GM23338 (cell line): ENCODE measurements around the gene MYOT. TPM values are rescaled to one million over a fixed set of nuclear protein-coding genes. Genes with fewer than 3 reads are reported as not detected.

Experiments
- ATAC-seq: fragments of 200-7000 bp; cut with Tn5 transposase; 3 replicates; pipeline ENCODE4 v1.9.1; 2020
- DNase-seq: peaks from one replicate; pipeline ENCODE4 v3.0.0-alpha.2; 2015; ENCODE audit warnings: low spot score
- H2AFZ ChIP-seq: fragments of 200-600 bp; sonication (generic); 2 replicates; pipeline ENCODE4 v1.8.0; 2016; ENCODE audit warnings: antibody characterized with exemption, mild to moderate bottlenecking, moderate library complexity
- H3F3A ChIP-seq: fragments of 200-600 bp; sonication (generic); replicated peaks from 2 replicates; pipeline ENCODE4 v1.8.0; 2017; ENCODE audit warnings: antibody characterized with exemption, mixed run types, low read depth
- H3K27ac ChIP-seq: fragments of 200-600 bp; sonication (generic); 2 replicates; pipeline ENCODE4 v1.6.1; 2016; ENCODE audit warnings: low read depth
- H3K27me3 ChIP-seq: fragments of 200-600 bp; sonication (generic); 2 replicates; pipeline ENCODE4 v1.8.0; 2016; ENCODE audit warnings: mild to moderate bottlenecking, mixed run types, moderate library complexity; ENCODE audit not compliant: insufficient read depth
- H3K36me3 ChIP-seq: fragments of 200-600 bp; sonication (generic); 2 replicates; pipeline ENCODE4 v1.8.0; 2016; ENCODE audit warnings: mild to moderate bottlenecking; ENCODE audit not compliant: insufficient read depth
- H3K4me1 ChIP-seq: fragments of 200-600 bp; sonication (generic); 2 replicates; pipeline ENCODE4 v1.8.0; 2016; ENCODE audit warnings: mild to moderate bottlenecking, moderate library complexity; ENCODE audit not compliant: insufficient read depth
- H3K4me2 ChIP-seq: fragments of 200-600 bp; sonication (generic); 2 replicates; pipeline ENCODE4 v1.7.1; 2017; ENCODE audit warnings: mixed run types
- H3K4me3 ChIP-seq: fragments of 200-600 bp; sonication (generic); 2 replicates; pipeline ENCODE4 v1.6.1; 2016; ENCODE audit warnings: mixed run types
- H3K79me2 ChIP-seq: fragments of 200-600 bp; sonication (generic); replicated peaks from 2 replicates; pipeline ENCODE4 v1.8.0; 2017; ENCODE audit warnings: mild to moderate bottlenecking; ENCODE audit not compliant: insufficient read depth
- H3K9me2 ChIP-seq: fragments of 200-600 bp; sonication (generic); 2 replicates; pipeline ENCODE4 v1.8.0; 2017; ENCODE audit not compliant: insufficient read depth
- H4K20me1 ChIP-seq: fragments of 200-600 bp; sonication (generic); replicated peaks from 2 replicates; pipeline ENCODE4 v1.8.0; 2017; ENCODE audit warnings: mild to moderate bottlenecking; ENCODE audit not compliant: insufficient read depth
- H3K27ac Mint-ChIP-seq: 2 replicates; pipeline ENCODE4 v1.8.0; 2020; ENCODE audit warnings: inconsistent platforms, mild to moderate bottlenecking, moderate library complexity, mixed read lengths
- H3K27me3 Mint-ChIP-seq: 3 replicates; pipeline ENCODE4 v1.8.0; 2022; ENCODE audit warnings: low read depth, mild to moderate bottlenecking, moderate library complexity, mixed read lengths, inconsistent platforms; ENCODE audit not compliant: insufficient read depth, poor library complexity
- H3K36me3 Mint-ChIP-seq: 3 replicates; pipeline ENCODE4 v1.8.0; 2021; ENCODE audit warnings: low read depth, mild to moderate bottlenecking, inconsistent platforms, moderate library complexity, mixed read lengths
- H3K4me1 Mint-ChIP-seq: 3 replicates; pipeline ENCODE4 v1.8.0; 2020; ENCODE audit warnings: mild to moderate bottlenecking, inconsistent platforms, mixed read lengths
- H3K4me3 Mint-ChIP-seq: 3 replicates; pipeline ENCODE4 v1.8.0; 2021; ENCODE audit warnings: moderate library complexity, mild to moderate bottlenecking, inconsistent platforms, mixed read lengths
- H3K9me3 Mint-ChIP-seq: 3 replicates; pipeline ENCODE4 v1.8.0; 2020; ENCODE audit warnings: moderate library complexity, mild to moderate bottlenecking, inconsistent platforms, mixed read lengths
- CREB1 ChIP-seq: fragments of 250-450 bp; sonication (Bioruptor Pico); IDR thresholded peaks from 2 replicates; pipeline ENCODE4 v1.5.0; 2020; ENCODE audit warnings: low read depth, mild to moderate bottlenecking, moderate library complexity
- CTCF ChIP-seq, 2 experiments: fragments of 200-600 bp in 1 of 2; sonication (generic) in 1 of 2; conservative IDR thresholded peaks; 2 replicates each; pipeline versions ENCODE4 v1.5.1 to v1.6.1; 2016 to 2017; ENCODE audit warnings: antibody characterized with exemption in 2 of 2, low read depth in 2 of 2, mild to moderate bottlenecking in 2 of 2, moderate library complexity in 1 of 2
- ETS1 ChIP-seq: IDR thresholded peaks from 2 replicates; pipeline ENCODE4 v1.6.1; 2016; ENCODE audit warnings: antibody characterized with exemption
- EZH2 ChIP-seq: fragments of 200-600 bp; sonication (generic); IDR thresholded peaks from one replicate; pipeline ENCODE4 v1.8.0; 2017; ENCODE audit warnings: antibody characterized with exemption, mild to moderate bottlenecking, low read depth; ENCODE audit not compliant: unreplicated experiment
- EZH2phosphoT487 ChIP-seq: fragments of 200-600 bp; sonication (generic); IDR thresholded peaks from one replicate; pipeline ENCODE4 v1.8.1; 2018; ENCODE audit warnings: antibody characterized with exemption; ENCODE audit not compliant: unreplicated experiment
- JUNB ChIP-seq: IDR thresholded peaks from one replicate; pipeline ENCODE4 v1.6.1; 2016; ENCODE audit warnings: antibody characterized with exemption; ENCODE audit not compliant: unreplicated experiment
- NANOG ChIP-seq: IDR thresholded peaks from 2 replicates; pipeline ENCODE4 v1.6.1; 2016; ENCODE audit warnings: antibody characterized with exemption, borderline replicate concordance
- POLR2AphosphoS5 ChIP-seq: IDR thresholded peaks from 2 replicates; pipeline ENCODE4 v1.6.1; 2016; ENCODE audit warnings: antibody characterized with exemption, low read depth
- REST ChIP-seq: IDR thresholded peaks from one replicate; pipeline ENCODE4 v1.6.1; 2018; ENCODE audit warnings: antibody characterized with exemption; ENCODE audit not compliant: unreplicated experiment
- STAT1 ChIP-seq: IDR thresholded peaks from one replicate; pipeline ENCODE4 v1.6.1; 2016; ENCODE audit warnings: antibody characterized with exemption; ENCODE audit not compliant: unreplicated experiment
- ZNF114 ChIP-seq: fragments of 250-450 bp; sonication (Bioruptor Pico); IDR thresholded peaks from 2 replicates; pipeline ENCODE4 v1.5.0; 2020; ENCODE audit warnings: mild to moderate bottlenecking, moderate library complexity
- ZNF331 ChIP-seq: fragments of 250-450 bp; sonication (Bioruptor Pico); IDR thresholded peaks from 2 replicates; pipeline ENCODE4 v1.5.0; 2020; ENCODE audit warnings: low read depth, mild to moderate bottlenecking, moderate library complexity
- ZNF462 ChIP-seq: fragments of 250-450 bp; sonication (Bioruptor Pico); IDR thresholded peaks from 2 replicates; pipeline ENCODE4 v1.5.0; 2020; ENCODE audit warnings: mild to moderate bottlenecking, moderate library complexity
- polyA plus RNA-seq: library from polyadenylated mRNA; unstranded; fragments of >200 nt; fragmentation: Nextera tagmentation; extraction: Ambion mirVana; gene quantifications from 2 replicates; pipeline ENCODE4 v1.2.1, GENCODE V29; 2016
- total RNA-seq: library from RNA; depleted of rRNA; stranded (reverse); fragments of >200 nt; shearing (Covaris generic); gene quantifications from 2 replicates; pipeline ENCODE4 v1.2.3, GENCODE V29; 2014

The MYOT gene
- total and polyA plus RNA-seq, 2 experiments from 2014 or later, result 0.58 TPM; not detected in 1

GRCh38 chr5:137845472-137845871 lies 22.2 kb upstream of the MYOT start:
- DNase-seq, result no peak
- no peak for ATAC-seq
- Mint-ChIP-seq H3K27me3 (no peaks in the 10 kb centered on the region), H3K9me3 (no peaks in the 10 kb centered on the region), H3K36me3 (no peaks in the 10 kb centered on the region), H3K4me1 (no peaks in the 10 kb centered on the region), H3K4me3 (no peak overlapping the region), H3K27ac (no peak overlapping the region)
- Histone ChIP-seq H3K4me3 (no peak overlapping the region), H3K27ac (no peak overlapping the region), H3K4me2 (no peak overlapping the region), H3K79me2 (no peaks in the 10 kb centered on the region), H2AFZ (no peak overlapping the region), H3K9me2 (no peaks in the 10 kb centered on the region), H3K27me3 (no peaks in the 10 kb centered on the region), H4K20me1 (no peaks in the 10 kb centered on the region), H3F3A (no peaks in the 10 kb centered on the region), H3K4me1 (no peaks in the 10 kb centered on the region), H3K36me3 (no peaks in the 10 kb centered on the region)
- TF ChIP-seq ETS1, result no peak
- no peak for TF ChIP-seq ZNF331 (CRISPR knock-in tag)
- TF ChIP-seq POLR2AphosphoS5, result no peak
- no peak for TF ChIP-seq STAT1
- no peak for TF ChIP-seq CREB1 (CRISPR knock-in tag)
- no peak for TF ChIP-seq CTCF (conservative IDR thresholded peaks at IDR 0.05; ENCODE audit: low read depth in 2 of 2)
- no peak for TF ChIP-seq EZH2phosphoT487
- no peak for TF ChIP-seq NANOG
- TF ChIP-seq ZNF462, result no peak
- no peak for TF ChIP-seq EZH2
- TF ChIP-seq JUNB, result no peak
- no peak for TF ChIP-seq REST
- no peak for TF ChIP-seq ZNF114 (CRISPR knock-in tag)
